Epithelial cell of umbilical artery (primary cell): Measurements from ENCODE around the gene SEL1L2. TPM values are rescaled to one million over a fixed set of nuclear protein-coding genes. Genes with fewer than 3 reads are reported as not detected.

Source experiments
- total RNA-seq: library from RNA; depleted of rRNA; stranded (reverse); fragments of >200 nt; gene quantifications from 2 replicates; pipeline ENCODE4 v1.2.3, GENCODE V29; 2014

Gene SEL1L2, protein sequence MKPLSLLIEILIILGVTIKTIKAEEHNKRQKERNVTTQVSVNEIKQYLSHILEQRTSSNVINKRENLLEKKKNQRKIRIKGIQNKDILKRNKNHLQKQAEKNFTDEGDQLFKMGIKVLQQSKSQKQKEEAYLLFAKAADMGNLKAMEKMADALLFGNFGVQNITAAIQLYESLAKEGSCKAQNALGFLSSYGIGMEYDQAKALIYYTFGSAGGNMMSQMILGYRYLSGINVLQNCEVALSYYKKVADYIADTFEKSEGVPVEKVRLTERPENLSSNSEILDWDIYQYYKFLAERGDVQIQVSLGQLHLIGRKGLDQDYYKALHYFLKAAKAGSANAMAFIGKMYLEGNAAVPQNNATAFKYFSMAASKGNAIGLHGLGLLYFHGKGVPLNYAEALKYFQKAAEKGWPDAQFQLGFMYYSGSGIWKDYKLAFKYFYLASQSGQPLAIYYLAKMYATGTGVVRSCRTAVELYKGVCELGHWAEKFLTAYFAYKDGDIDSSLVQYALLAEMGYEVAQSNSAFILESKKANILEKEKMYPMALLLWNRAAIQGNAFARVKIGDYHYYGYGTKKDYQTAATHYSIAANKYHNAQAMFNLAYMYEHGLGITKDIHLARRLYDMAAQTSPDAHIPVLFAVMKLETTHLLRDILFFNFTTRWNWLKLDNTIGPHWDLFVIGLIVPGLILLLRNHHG
- not detected in 2 replicates for total RNA-seq

DNA sequence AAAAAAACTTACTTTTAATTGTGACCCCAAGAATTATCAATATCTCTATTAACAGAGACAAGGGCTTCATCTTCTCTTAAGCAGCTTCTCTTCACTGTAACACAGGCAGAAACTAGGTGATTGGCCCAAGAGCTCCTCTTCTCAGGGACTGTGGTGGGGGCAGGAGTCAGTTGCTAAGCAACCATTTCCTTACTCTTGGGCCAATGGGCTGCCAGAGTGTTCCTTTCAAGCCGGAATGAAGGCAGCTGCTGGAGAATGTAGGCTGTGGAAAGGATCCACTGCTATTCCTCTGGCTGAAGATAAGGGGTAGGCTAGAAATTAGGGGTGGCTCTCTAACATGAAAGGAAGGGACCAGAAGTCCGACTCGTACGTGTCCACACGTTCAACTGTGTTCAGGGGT is at the start of gene SEL1L2:
Gene SEL1L2 (minus strand): TSS at position 150 of the 400 bp plus-strand sequence. CDS start 80 bp downstream, at position 70.

DNA sequence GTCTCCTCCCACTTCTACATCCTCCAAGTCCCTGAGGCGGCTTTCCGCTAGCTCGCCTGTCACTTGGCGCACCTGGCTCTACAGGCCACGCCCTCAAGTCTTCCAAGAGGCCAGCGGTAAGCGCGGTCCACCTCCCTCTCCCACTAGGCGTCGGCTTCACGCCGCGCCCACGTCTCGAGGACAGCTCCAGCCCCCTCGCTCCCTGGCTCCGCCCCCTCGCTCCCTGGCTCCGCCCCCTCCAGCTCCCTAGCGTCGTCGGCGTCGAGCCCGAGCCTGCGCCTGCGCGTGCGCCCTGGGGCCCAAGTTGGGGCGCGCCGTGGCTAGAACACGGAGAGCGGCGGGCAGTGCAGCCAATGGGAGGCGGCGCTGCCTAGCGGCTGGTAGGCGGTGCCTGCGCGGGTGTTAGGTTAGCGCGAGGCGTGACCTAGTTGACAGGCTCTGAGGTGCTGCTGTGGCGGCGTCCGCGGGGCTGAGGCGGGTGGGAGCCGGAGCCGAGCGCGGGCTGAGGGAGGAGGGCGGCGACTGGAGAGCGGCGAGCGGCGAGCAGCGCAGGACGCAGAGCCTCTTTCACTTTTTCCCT is 4.8 kb upstream of the SEL1L2 start, which contains the start of gene MACROD2:
Gene MACROD2 (plus strand): TSS at position 431 of the 580 bp plus-strand sequence.

Other genes starting within 250 kb of the SEL1L2 start
- gene ESF1, start 205.7 kb downstream of the SEL1L2 start, total RNA-seq, result 18.8 and 20.5 TPM in 2 replicates
- gene NDUFAF5, start 205.6 kb downstream of the SEL1L2 start, total RNA-seq, result 21.7 and 25.3 TPM in 2 replicates
- gene MACROD2, start 4.9 kb upstream of the SEL1L2 start, total RNA-seq, result 0.61 and 0.65 TPM in 2 replicates